Astrocyte (in vitro differentiated cells and primary cell): ENCODE results near the gene KRTAP4-8. TPM values are rescaled to one million over a fixed set of nuclear protein-coding genes. Genes with fewer than 3 reads are reported as not detected.

Experiments used
- DNase-seq: peaks from one replicate; pipeline ENCODE4 v3.0.0-alpha.2; 2010; ENCODE audit warnings: low read depth
- FAIRE-seq: peaks from 2 replicates; lab custom pipeline; 2011; peaks lifted over from hg19 to GRCh38; lab: Jason Lieb, UNC
- H2AFZ ChIP-seq: 2 replicates; pipeline ENCODE4 v1.6.0; 2012; ENCODE audit warnings: low read depth, low read length, inconsistent platforms
- H3K27ac ChIP-seq: 2 replicates; pipeline ENCODE4 v1.5.1; 2011; ENCODE audit warnings: low read depth, low read length, inconsistent platforms
- H3K27me3 ChIP-seq: 2 replicates; pipeline ENCODE4 v1.6.0; 2011; ENCODE audit warnings: low read length, inconsistent platforms; ENCODE audit not compliant: insufficient read depth
- H3K36me3 ChIP-seq: 2 replicates; pipeline ENCODE4 v1.5.1; 2011; ENCODE audit warnings: low read length, inconsistent platforms; ENCODE audit not compliant: insufficient read depth
- H3K4me1 ChIP-seq: 2 replicates; pipeline ENCODE4 v1.5.1; 2011; ENCODE audit warnings: low read length, inconsistent platforms; ENCODE audit not compliant: insufficient read depth
- H3K4me2 ChIP-seq: 2 replicates; pipeline ENCODE4 v1.6.0; 2012; ENCODE audit warnings: low read length, inconsistent platforms
- H3K4me3 ChIP-seq: 2 replicates; pipeline ENCODE4 v1.5.1; 2011; ENCODE audit warnings: low read depth, mild to moderate bottlenecking, low read length, inconsistent platforms; ENCODE audit not compliant: insufficient read depth
- H3K79me2 ChIP-seq: 2 replicates; pipeline ENCODE4 v1.6.0; 2012; ENCODE audit warnings: mild to moderate bottlenecking, low read length, inconsistent platforms; ENCODE audit not compliant: insufficient read depth
- H3K9ac ChIP-seq: 2 replicates; pipeline ENCODE4 v1.6.0; 2012; ENCODE audit warnings: mild to moderate bottlenecking, low read length, inconsistent platforms
- H3K9me3 ChIP-seq: 2 replicates; pipeline ENCODE4 v1.5.1; 2012; ENCODE audit warnings: low read depth, mild to moderate bottlenecking, low read length, inconsistent platforms; ENCODE audit not compliant: insufficient read depth
- H4K20me1 ChIP-seq: 2 replicates; pipeline ENCODE4 v1.6.0; 2012; ENCODE audit warnings: low read length, inconsistent platforms; ENCODE audit not compliant: insufficient read depth
- H3K27ac Mint-ChIP-seq: one replicate; pipeline ENCODE4 v1.8.0; 2021; ENCODE audit warnings: mild to moderate bottlenecking, mixed read lengths; ENCODE audit not compliant: unreplicated experiment
- H3K27me3 Mint-ChIP-seq: one replicate; pipeline ENCODE4 v1.8.0; 2021; ENCODE audit warnings: low read depth, mixed read lengths; ENCODE audit not compliant: unreplicated experiment
- H3K36me3 Mint-ChIP-seq: one replicate; pipeline ENCODE4 v1.8.0; 2021; ENCODE audit warnings: low read depth, mixed read lengths; ENCODE audit not compliant: unreplicated experiment
- H3K4me1 Mint-ChIP-seq: one replicate; pipeline ENCODE4 v1.8.0; 2021; ENCODE audit warnings: low read depth, mixed read lengths; ENCODE audit not compliant: unreplicated experiment
- H3K4me3 Mint-ChIP-seq: one replicate; pipeline ENCODE4 v1.8.0; 2021; ENCODE audit warnings: mild to moderate bottlenecking, moderate library complexity, mixed read lengths; ENCODE audit not compliant: unreplicated experiment
- H3K9me3 Mint-ChIP-seq: one replicate; pipeline ENCODE4 v1.8.0; 2021; ENCODE audit warnings: mild to moderate bottlenecking, mixed read lengths; ENCODE audit not compliant: unreplicated experiment
- CTCF ChIP-seq: IDR thresholded peaks from 2 replicates; pipeline ENCODE4 v1.5.1; 2011; ENCODE audit warnings: low read depth, mild to moderate bottlenecking, inconsistent platforms, low read length, moderate library complexity; ENCODE audit not compliant: insufficient read depth
- EZH2 ChIP-seq: IDR thresholded peaks from 2 replicates; pipeline ENCODE4 v1.6.1; 2012; ENCODE audit warnings: mild to moderate bottlenecking, low read length, inconsistent platforms; ENCODE audit not compliant: insufficient read depth
- total RNA-seq: library from RNA; stranded (reverse); gene quantifications from 2 replicates; pipeline ENCODE4 v1.2.1, GENCODE V29; 2021

Gene KRTAP4-8
- total RNA-seq, 1 donor from 2014 or later, result not detected

GRCh38 chr17:41133880-41134735, 36.2 kb upstream of the KRTAP4-8 start:
- no peak overlapping the region for H3K27ac Mint-ChIP-seq
- no peak overlapping the region for H3K27ac ChIP-seq

GRCh38 chr17:41131979-41132378, 34.0 kb upstream of the KRTAP4-8 start:
- Mint-ChIP-seq H3K9me3 (peaks cover 4% of the 10 kb centered on the region), H3K36me3 (no peaks in the 10 kb centered on the region), H3K4me3 (no peak overlapping the region), H3K27me3 (no peaks in the 10 kb centered on the region), H3K4me1 (peaks cover 10% of the 10 kb centered on the region), H3K27ac (peak overlapping the region; percentile 43)
- no peaks in the 10 kb centered on the region for H3K27me3 ChIP-seq
- H2AFZ ChIP-seq, result no peak overlapping the region
- no peak overlapping the region for H3K4me3 ChIP-seq
- H3K36me3 ChIP-seq, result no peaks in the 10 kb centered on the region
- peak overlapping the region; percentile 49 for H3K4me2 ChIP-seq
- peak; percentile 65 for DNase-seq
- no peak overlapping the region for H3K9ac ChIP-seq
- peak overlapping the region; percentile 49 for H3K27ac ChIP-seq
- no peaks in the 10 kb centered on the region for H4K20me1 ChIP-seq
- TF ChIP-seq CTCF, result no peak
- no peak for TF ChIP-seq EZH2
- no peaks in the 10 kb centered on the region for H3K9me3 ChIP-seq
- H3K4me1 ChIP-seq, result peaks cover 5% of the 10 kb centered on the region
- peak; percentile 59 for FAIRE-seq
- no peaks in the 10 kb centered on the region for H3K79me2 ChIP-seq

More at GRCh38 chr17:41133880-41134735, 36.2 kb upstream of the KRTAP4-8 start:
- H3K36me3 Mint-ChIP-seq, result no peaks in the 10 kb centered on the region
- Histone ChIP-seq H3K4me2 (no peak overlapping the region), H3K4me3 (no peak overlapping the region), H3K9ac (no peak overlapping the region), H2AFZ (peak overlapping the region; percentile 6), H4K20me1 (no peaks in the 10 kb centered on the region), H3K79me2 (no peaks in the 10 kb centered on the region), H3K9me3 (no peaks in the 10 kb centered on the region), H3K4me1 (peaks cover 5% of the 10 kb centered on the region), H3K27me3 (no peaks in the 10 kb centered on the region), H3K36me3 (no peaks in the 10 kb centered on the region)
- TF ChIP-seq CTCF, result no peak
- no peak for TF ChIP-seq EZH2
- H3K9me3 Mint-ChIP-seq, result peaks cover 4% of the 10 kb centered on the region
- FAIRE-seq (peak; percentile 86), DNase-seq (peak; percentile 8)
- no peaks in the 10 kb centered on the region for H3K27me3 Mint-ChIP-seq
- no peak overlapping the region for H3K4me3 Mint-ChIP-seq
- H3K4me1 Mint-ChIP-seq, result peaks cover 10% of the 10 kb centered on the region

GRCh38 chr17:41127371-41127770, 29.4 kb upstream of the KRTAP4-8 start:
- no peaks in the 10 kb centered on the region for H3K27me3 ChIP-seq
- no peaks in the 10 kb centered on the region for H4K20me1 ChIP-seq
- Mint-ChIP-seq H3K9me3 (peaks cover 4% of the 10 kb centered on the region), H3K27me3 (no peaks in the 10 kb centered on the region), H3K27ac (no peak overlapping the region), H3K36me3 (no peaks in the 10 kb centered on the region), H3K4me1 (peaks cover 19% of the 10 kb centered on the region), H3K4me3 (no peak overlapping the region)
- no peak overlapping the region for H3K27ac ChIP-seq
- no peaks in the 10 kb centered on the region for H3K79me2 ChIP-seq
- TF ChIP-seq EZH2 (no peak), CTCF (no peak)
- no peak overlapping the region for H3K9ac ChIP-seq
- no peak overlapping the region for H2AFZ ChIP-seq
- H3K9me3 ChIP-seq, result no peaks in the 10 kb centered on the region
- no peak overlapping the region for H3K4me2 ChIP-seq
- no peak for DNase-seq
- H3K36me3 ChIP-seq, result no peaks in the 10 kb centered on the region
- FAIRE-seq, result no peak
- H3K4me1 ChIP-seq, result peaks cover 5% of the 10 kb centered on the region
- H3K4me3 ChIP-seq, result no peak overlapping the region
